ENCODE measurements around the gene RAB40B.

- TF ChIP-seq CTCF (IDR thresholded peaks at IDR 0.05) = no peak
- TF ChIP-seq POLR2AphosphoS5 (IDR thresholded peaks at IDR 0.05) = no peak
These were observed 3.9 kb upstream of the RAB40B start for GRCh38 chr17:82702231-82702927.

Data from breast epithelium (tissue), 3 donors.